ENCODE results near the gene IGF2BP1.

Gene IGF2BP1

DNA sequence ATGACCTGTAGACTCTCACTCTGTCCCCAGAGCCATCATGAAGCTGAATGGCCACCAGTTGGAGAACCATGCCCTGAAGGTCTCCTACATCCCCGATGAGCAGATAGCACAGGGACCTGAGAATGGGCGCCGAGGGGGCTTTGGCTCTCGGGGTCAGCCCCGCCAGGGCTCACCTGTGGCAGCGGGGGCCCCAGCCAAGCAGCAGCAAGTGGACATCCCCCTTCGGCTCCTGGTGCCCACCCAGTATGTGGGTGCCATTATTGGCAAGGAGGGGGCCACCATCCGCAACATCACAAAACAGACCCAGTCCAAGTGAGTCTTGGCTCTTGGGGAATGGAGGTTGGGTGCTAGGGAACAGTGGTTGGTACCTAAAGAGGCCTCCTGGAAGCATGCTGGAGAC is 41.0 kb downstream of the IGF2BP1 start:
- TF ChIP-seq, protein P1, sequence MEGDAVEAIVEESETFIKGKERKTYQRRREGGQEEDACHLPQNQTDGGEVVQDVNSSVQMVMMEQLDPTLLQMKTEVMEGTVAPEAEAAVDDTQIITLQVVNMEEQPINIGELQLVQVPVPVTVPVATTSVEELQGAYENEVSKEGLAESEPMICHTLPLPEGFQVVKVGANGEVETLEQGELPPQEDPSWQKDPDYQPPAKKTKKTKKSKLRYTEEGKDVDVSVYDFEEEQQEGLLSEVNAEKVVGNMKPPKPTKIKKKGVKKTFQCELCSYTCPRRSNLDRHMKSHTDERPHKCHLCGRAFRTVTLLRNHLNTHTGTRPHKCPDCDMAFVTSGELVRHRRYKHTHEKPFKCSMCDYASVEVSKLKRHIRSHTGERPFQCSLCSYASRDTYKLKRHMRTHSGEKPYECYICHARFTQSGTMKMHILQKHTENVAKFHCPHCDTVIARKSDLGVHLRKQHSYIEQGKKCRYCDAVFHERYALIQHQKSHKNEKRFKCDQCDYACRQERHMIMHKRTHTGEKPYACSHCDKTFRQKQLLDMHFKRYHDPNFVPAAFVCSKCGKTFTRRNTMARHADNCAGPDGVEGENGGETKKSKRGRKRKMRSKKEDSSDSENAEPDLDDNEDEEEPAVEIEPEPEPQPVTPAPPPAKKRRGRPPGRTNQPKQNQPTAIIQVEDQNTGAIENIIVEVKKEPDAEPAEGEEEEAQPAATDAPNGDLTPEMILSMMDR (conservative IDR thresholded peaks at IDR 0.05), result no peak
- no peak overlapping the region for H3K27ac ChIP-seq

DNA sequence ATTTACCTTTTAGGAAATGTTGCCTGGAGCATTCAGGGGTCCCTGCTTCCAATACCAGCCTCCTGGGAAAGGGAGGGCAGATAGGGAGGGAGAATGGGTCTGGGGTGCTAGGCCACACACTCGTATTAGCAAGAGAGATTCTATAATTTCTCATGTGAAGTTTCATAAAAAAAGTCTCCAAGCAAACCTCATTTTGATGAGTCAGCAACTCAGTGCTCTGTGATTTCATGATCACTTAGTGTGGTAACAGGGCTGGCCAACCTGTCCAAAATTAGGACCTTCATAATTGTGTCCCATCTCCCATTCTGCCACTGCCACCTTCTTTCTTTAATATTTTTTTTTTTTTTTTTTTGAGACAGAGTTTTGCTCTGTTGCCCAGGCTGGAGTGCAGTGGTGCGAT is 41.4 kb downstream of the IGF2BP1 start:
- TF ChIP-seq, protein P1 (conservative IDR thresholded peaks at IDR 0.05), result no peak

DNA sequence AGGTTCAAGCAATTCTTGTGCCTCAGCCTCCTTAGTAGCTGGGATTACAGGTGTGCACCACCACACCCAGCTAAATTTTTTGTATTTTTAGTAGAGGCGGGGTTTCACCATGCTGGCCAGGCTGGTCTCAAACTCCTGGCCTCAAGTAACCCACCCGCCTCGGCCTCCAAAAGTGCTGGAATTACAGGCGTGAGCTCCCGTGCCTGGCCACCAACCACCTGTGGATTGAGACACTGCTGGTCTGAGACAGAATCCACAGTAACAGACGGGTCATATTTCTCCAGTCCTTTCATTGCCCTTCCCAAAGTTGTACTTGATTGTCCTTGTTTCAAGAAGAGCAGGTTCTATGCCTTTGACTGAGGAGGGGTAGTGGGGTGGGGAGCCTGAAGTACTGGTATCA is 42.3 kb downstream of the IGF2BP1 start:
- peak overlapping the region; percentile 19; the same call in 1 of the 2 replicates for H3K27ac ChIP-seq

More for the DNA sequence above, 41.4 kb downstream of the IGF2BP1 start:
- H3K27ac ChIP-seq, result no peak overlapping the region

GRCh38 chr17:49041527-49041926 is 44.3 kb downstream of the IGF2BP1 start:
- H3K27ac ChIP-seq, result no peak overlapping the region
- TF ChIP-seq, protein P1 (conservative IDR thresholded peaks at IDR 0.05), result no peak

GRCh38 chr17:49045376-49045775 is 48.2 kb downstream of the IGF2BP1 start:
- no peak overlapping the region for H3K27ac ChIP-seq
- TF ChIP-seq, protein P1 (conservative IDR thresholded peaks at IDR 0.05), result no peak

DNA sequence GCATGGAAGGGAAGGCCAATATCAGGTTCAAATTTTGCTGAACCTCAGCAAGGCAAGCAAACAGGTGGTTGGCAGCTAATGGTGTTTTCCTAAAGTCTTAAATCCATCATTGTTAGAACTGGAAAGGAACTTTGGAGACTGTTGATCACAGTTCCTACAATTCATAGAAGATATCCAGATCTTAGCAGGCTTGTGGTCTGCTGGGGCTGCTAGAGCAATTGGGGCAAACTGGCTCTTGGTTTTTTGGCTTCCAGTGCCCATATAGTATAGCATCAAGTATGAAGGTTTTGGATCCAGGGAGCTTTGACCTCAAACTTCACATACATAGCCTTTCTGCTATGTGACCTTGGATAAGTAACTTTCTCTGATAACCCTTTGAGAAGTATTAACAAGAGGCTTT is 49.7 kb downstream of the IGF2BP1 start:
- H3K27ac ChIP-seq, result no peak overlapping the region
- TF ChIP-seq, protein P1 (conservative IDR thresholded peaks at IDR 0.05), result no peak

DNA sequence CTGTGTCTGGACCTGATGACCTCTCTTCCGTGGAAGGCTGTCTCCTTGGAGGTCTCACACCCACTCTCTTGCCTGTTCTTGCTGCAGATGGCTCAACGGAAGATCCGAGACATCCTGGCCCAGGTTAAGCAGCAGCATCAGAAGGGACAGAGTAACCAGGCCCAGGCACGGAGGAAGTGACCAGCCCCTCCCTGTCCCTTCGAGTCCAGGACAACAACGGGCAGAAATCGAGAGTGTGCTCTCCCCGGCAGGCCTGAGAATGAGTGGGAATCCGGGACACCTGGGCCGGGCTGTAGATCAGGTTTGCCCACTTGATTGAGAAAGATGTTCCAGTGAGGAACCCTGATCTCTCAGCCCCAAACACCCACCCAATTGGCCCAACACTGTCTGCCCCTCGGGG is 52.1 kb downstream of the IGF2BP1 start:
- TF ChIP-seq, protein P1 (conservative IDR thresholded peaks at IDR 0.05), result no peak
- no peak overlapping the region for H3K27ac ChIP-seq

DNA sequence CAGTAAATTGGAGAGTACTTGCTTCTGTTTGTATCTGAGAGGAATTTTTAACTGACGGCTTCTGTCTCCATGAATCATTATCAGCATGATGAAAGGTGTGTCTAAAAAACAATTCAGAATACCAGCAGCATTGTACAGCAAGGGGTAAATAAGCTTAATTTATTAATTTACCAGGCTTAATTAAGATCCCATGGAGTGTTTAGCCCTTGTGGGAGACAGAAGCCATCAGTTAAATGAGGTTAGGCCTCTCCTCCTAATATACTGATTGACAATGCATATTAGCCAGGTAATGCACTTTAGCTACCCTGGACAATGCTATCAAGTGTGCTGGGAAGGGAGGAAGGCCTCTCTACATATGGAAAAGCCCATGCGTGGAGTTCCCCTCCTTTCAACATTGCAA is 53.4 kb downstream of the IGF2BP1 start:
- no peak overlapping the region for H3K27ac ChIP-seq
- TF ChIP-seq, protein P1 (conservative IDR thresholded peaks at IDR 0.05), result no peak
